ENCODE data around the gene NFATC1. TPM values are rescaled to one million over a fixed set of nuclear protein-coding genes. Genes with fewer than 3 reads are reported as not detected.

The NFATC1 gene
- total RNA-seq, 1 donor from 2014 or later = 6.1 TPM

GRCh38 chr18:79471046-79471445 lies 75.3 kb downstream of the NFATC1 start:
- H3K27me3 Mint-ChIP-seq = no peaks in the 10 kb centered on the region
- no peak for DNase-seq (ENCODE audit: extremely low spot score, unreplicated experiment)
- no peak overlapping the region for H3K4me3 Mint-ChIP-seq
- peaks cover 9% of the 10 kb centered on the region for H3K4me1 Mint-ChIP-seq (ENCODE audit: unreplicated experiment)
- H3K36me3 Mint-ChIP-seq = no peaks in the 10 kb centered on the region
- H3K9me3 Mint-ChIP-seq = no peaks in the 10 kb centered on the region
- TF ChIP-seq CTCF (conservative IDR thresholded peaks at IDR 0.05) = no peak
- no peak overlapping the region for H3K27ac Mint-ChIP-seq

DNA sequence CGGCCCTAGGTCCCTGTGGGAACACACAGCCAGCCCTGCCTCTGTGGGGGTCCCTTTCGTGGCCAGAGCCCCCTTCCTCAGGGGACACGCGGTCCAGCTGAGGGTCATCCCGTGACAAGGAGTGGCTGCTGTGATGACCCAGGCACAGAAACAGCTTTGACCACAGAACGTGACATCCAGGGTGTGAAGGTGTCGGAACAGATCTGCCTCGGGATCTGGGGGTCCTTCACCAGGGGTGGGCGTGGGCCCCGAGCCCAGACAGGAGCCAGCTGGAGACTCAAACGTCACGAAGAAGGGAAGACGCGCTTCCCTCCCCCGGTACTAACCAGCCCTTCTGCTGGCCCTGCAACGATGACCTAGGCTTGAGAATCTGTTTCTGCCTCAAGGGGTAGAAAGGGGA lies 75.9 kb downstream of the NFATC1 start:
- no peak overlapping the region for H3K4me3 Mint-ChIP-seq
- no peak overlapping the region for H3K27ac Mint-ChIP-seq

DNA sequence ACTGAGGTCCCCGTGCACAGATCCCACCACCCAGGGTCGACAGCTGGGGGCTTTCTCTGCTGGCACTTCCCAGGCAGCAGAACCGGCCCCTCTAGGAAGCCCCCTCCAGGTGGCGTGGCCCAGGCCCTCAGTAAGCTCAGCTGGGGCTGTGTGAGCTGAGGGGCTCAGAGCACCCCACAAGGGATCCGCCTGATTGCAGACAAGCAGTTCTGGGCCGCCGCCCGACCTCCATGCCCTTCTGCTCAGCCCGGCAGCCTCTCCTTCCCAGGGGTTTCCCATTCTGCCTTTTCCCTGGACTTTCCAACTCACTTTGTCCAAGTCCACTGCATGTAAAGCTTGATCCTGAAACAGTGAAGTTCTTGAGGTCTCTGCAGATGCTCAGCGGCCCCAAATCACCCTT lies 76.4 kb downstream of the NFATC1 start:
- no peak overlapping the region for H3K4me3 Mint-ChIP-seq
- no peaks in the 10 kb centered on the region for H3K27me3 Mint-ChIP-seq
- H3K9me3 Mint-ChIP-seq = no peaks in the 10 kb centered on the region
- H3K27ac Mint-ChIP-seq = no peak overlapping the region
- H3K4me1 Mint-ChIP-seq (ENCODE audit: unreplicated experiment) = peaks cover 12% of the 10 kb centered on the region
- no peak for TF ChIP-seq CTCF (conservative IDR thresholded peaks at IDR 0.05)
- DNase-seq (ENCODE audit: extremely low spot score, unreplicated experiment) = no peak
- H3K36me3 Mint-ChIP-seq = no peaks in the 10 kb centered on the region

More for the DNA sequence above, 75.9 kb downstream of the NFATC1 start:
- Mint-ChIP-seq H3K36me3 (no peaks in the 10 kb centered on the region), H3K27me3 (no peaks in the 10 kb centered on the region), H3K9me3 (no peaks in the 10 kb centered on the region), H3K4me1 (ENCODE audit: unreplicated experiment) (peaks cover 9% of the 10 kb centered on the region)
- TF ChIP-seq CTCF (conservative IDR thresholded peaks at IDR 0.05) = no peak
- DNase-seq (ENCODE audit: extremely low spot score, unreplicated experiment) = no peak

DNA sequence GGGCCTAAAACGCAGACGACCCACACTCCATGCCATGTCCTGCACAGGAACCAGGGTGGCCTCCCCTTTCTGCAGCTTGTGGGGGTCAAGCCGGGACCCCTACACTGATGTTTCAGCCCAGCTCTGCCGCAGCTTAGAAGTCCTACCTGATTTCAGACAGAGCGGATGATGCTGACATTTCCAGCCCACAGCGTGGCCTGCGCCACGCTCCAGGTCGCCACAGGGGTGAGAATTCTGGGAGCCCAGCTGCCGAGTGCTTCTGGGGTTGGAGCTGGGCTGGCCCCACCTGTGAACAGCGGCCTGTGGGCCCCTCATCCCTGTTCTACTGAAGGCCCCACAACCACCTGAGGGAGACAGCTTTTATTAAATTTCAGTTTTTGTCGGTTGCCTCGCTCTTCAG lies 77.2 kb downstream of the NFATC1 start:
- H3K36me3 Mint-ChIP-seq = no peaks in the 10 kb centered on the region
- H3K9me3 Mint-ChIP-seq = no peaks in the 10 kb centered on the region
- no peak for TF ChIP-seq CTCF (conservative IDR thresholded peaks at IDR 0.05)
- peaks cover 14% of the 10 kb centered on the region for H3K4me1 Mint-ChIP-seq (ENCODE audit: unreplicated experiment)
- no peak for DNase-seq (ENCODE audit: extremely low spot score, unreplicated experiment)
- no peaks in the 10 kb centered on the region for H3K27me3 Mint-ChIP-seq
- H3K4me3 Mint-ChIP-seq = no peak overlapping the region
- no peak overlapping the region for H3K27ac Mint-ChIP-seq

DNA sequence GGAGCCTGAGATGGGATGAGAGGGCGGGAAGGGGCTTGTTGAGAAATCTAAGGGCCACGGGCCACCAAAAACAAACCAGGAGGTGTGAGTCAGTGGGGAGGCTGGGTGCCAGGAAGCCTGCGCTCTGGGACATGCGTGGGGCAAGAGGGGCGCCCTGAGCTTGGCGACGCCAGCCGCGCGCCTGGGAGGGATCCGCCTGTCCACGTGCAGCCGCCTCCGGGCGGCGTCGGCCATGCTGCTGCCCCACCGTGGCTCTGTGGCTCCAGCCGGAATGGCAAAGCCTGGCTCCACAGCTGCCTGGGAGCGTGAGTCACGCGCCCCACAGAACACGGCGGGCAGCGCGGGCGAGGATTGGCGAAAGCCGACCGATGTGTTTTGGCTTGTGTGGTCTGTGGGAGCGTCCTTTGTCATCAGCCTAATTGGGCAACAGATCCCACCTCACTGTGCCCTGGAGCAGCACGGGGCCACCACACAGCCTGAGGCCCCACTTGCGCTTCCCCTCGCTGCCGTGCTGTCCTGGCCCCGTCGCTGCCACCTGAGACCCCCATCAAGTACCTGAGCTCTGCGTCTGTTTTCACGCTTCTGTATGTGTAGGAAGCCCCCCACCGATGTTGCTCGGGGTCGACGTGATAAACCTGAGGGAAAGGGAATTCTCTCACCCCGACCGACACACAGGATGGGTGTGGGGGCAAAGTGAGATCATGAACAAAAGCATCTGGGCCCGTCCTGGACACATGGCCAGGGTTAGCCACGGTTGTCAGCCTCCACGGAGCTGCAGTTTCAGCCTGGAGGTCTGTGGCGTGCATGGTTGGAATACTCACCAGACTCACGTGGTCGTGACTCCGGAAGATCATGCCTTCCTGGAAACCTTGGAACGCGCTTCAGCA lies 80.5 kb downstream of the NFATC1 start:
- Mint-ChIP-seq H3K27me3 (no peaks in the 10 kb centered on the region), H3K36me3 (no peaks in the 10 kb centered on the region), H3K27ac (no peak overlapping the region), H3K4me1 (ENCODE audit: unreplicated experiment) (peaks cover 5% of the 10 kb centered on the region), H3K9me3 (no peaks in the 10 kb centered on the region), H3K4me3 (no peak overlapping the region)
- no peak for DNase-seq (ENCODE audit: extremely low spot score, unreplicated experiment)
- TF ChIP-seq CTCF (conservative IDR thresholded peaks at IDR 0.05) = no peak

Data from type B pancreatic cell (in vitro differentiated cells).